PFSK-1 (cell line): ENCODE results near the gene GABARAPL2.

ENCODE experiments used
- POLR2AphosphoS5 ChIP-seq: IDR thresholded peaks from 2 replicates; pipeline ENCODE4 v1.6.1; 2012; ENCODE audit warnings: low read depth, mild to moderate bottlenecking, control low read depth, low read length, moderate library complexity
- SIN3A ChIP-seq: IDR thresholded peaks from 2 replicates; pipeline ENCODE4 v1.6.1; 2012; ENCODE audit warnings: mild to moderate bottlenecking, low read length, moderate library complexity, borderline replicate concordance; ENCODE audit not compliant: insufficient read depth
- TAF1 ChIP-seq: IDR thresholded peaks from 2 replicates; pipeline ENCODE4 v1.6.1; 2012; ENCODE audit warnings: low read length, control low read depth, borderline replicate concordance; ENCODE audit not compliant: insufficient read depth

DNA sequence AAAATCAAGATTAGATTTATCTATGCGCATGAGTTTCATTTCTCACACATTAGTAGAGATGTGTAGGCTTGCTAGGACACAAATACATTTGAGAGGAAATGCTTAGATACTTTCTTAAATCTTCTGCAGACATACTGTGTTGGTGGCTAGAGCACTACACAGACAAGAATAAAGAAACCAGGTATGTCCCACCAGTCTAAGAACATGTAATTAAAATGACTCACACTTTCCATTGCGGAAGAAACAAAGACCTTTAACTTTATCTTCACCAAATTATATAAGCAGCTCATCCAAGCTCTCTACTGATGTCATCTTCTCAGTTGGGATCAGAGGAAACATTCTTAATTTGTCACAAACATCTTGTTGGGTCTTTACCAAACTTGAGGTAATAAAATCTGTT is 12.5 kb downstream of the GABARAPL2 start:
- TF ChIP-seq POLR2AphosphoS5 (no peak), TAF1 (no peak), SIN3A (no peak)
